HL-60 (cell line): ENCODE data around the gene TAGLN.

Source experiments
- CTCF ChIP-seq: IDR thresholded peaks from one replicate; pipeline ENCODE4 v1.5.1; 2011; ENCODE audit warnings: low read length, control low read depth, inconsistent platforms; ENCODE audit not compliant: insufficient read depth
- GABPA ChIP-seq: IDR thresholded peaks from 2 replicates; pipeline ENCODE4 v1.6.1; 2012; ENCODE audit warnings: low read depth
- POLR2AphosphoS5 ChIP-seq: IDR thresholded peaks from 2 replicates; pipeline ENCODE4 v1.6.1; 2012; ENCODE audit warnings: low read depth
- REST ChIP-seq: IDR thresholded peaks from 2 replicates; pipeline ENCODE4 v1.6.1; 2012; ENCODE audit warnings: low read depth; ENCODE audit not compliant: insufficient replicate concordance

GRCh38 chr11:117194267-117194666 lies 4.9 kb upstream of the TAGLN start:
- no peak for TF ChIP-seq CTCF
- TF ChIP-seq GABPA = no peak
- TF ChIP-seq POLR2AphosphoS5 = no peak
- TF ChIP-seq REST = no peak
